ENCODE data around the gene MAP1LC3C. TPM values are rescaled to one million over a fixed set of nuclear protein-coding genes. Genes with fewer than 3 reads are reported as not detected.

The MAP1LC3C gene
- total and polyA plus RNA-seq, 12 donors: 0.26 to 0.61 (median 0.32) TPM; not detected in 6

DNA sequence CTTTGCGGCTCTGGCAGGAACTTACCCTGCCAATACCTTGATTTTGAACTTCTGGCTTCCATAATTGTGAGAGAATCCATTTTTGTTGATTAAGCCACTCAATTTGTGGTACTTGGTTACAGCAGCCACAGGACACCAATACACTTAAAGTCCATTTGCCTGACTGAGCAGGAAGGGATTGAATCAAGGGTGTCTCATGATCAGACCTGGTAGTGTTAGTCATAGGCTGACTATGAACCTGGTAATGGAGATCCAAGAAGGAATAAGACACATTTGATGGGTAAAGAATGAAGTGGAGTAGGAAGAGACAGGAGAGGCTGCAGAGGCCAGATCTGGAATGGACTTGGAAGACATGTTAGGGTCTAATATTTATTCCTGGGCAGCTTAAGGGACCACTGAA lies 31.2 kb upstream of the MAP1LC3C start:
- 100% methylated on average over 1 of the region's 1 CpG for WGBS, 2 donors
- Histone ChIP-seq H3K27ac (no peak overlapping the region), H3K4me3 (no peak overlapping the region), H3K27me3 (peaks cover 0 to 7% (median 0%) of the 10 kb centered on the region in 7 donors), H3K4me1 (no peaks in the 10 kb centered on the region), H3K9me3 (no peaks in the 10 kb centered on the region), H3K36me3 (no peaks in the 10 kb centered on the region)
- no peak for DNase-seq
- intact Hi-C loops (cut with DNase I): no loop called here
- TF ChIP-seq, protein P1, sequence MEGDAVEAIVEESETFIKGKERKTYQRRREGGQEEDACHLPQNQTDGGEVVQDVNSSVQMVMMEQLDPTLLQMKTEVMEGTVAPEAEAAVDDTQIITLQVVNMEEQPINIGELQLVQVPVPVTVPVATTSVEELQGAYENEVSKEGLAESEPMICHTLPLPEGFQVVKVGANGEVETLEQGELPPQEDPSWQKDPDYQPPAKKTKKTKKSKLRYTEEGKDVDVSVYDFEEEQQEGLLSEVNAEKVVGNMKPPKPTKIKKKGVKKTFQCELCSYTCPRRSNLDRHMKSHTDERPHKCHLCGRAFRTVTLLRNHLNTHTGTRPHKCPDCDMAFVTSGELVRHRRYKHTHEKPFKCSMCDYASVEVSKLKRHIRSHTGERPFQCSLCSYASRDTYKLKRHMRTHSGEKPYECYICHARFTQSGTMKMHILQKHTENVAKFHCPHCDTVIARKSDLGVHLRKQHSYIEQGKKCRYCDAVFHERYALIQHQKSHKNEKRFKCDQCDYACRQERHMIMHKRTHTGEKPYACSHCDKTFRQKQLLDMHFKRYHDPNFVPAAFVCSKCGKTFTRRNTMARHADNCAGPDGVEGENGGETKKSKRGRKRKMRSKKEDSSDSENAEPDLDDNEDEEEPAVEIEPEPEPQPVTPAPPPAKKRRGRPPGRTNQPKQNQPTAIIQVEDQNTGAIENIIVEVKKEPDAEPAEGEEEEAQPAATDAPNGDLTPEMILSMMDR (IDR thresholded peaks at IDR 0.05): no peak
- ATAC-seq: no peak

DNA sequence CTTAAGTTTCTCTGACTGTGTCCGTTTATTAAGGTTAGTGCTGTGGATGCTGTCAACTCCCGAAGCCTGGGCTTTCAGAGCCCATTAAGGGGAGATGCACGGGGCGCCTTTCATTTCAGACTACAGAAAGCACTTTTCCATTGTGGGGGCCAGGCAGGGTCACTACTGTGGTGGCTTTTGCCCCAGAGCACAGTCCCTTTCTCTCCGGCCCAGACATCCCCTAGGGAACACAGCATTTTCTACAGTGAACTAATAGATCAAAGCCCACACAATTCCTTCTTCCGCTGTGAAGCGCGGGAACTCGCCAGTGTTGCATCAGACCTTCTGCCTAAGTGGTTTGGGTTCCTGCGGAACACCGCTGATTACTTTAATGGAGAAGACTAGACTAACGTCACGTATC lies 26.8 kb upstream of the MAP1LC3C start:
- ATAC-seq: no peak
- TF ChIP-seq, protein P1 (IDR thresholded peaks at IDR 0.05): no peak

DNA sequence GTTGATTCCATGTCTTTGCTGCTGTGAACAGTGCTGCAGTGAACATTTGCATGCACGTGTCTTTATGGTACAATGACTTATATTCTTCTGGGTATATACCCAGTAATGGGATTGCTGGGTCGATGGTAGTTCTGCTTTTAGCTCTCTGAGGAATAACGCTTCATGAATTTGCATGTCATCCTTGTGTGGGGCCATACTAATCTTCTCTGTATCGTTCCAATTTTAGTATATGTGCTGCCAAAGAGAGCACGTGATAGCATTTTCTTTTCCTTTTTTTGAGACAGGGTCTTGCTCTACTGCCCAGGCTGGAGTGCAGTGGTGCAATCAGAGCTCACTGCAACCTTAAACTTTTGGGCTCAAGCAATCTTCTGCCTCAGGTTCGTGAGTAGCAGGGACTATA lies 24.9 kb upstream of the MAP1LC3C start:
- intact Hi-C loops (cut with DNase I): loop anchor here in 1 of 10 donors (5.0 kb wide), 1 partner anchor 438 kb away; no protein-coding TSS in a partner anchor
- H3K36me3 ChIP-seq: no peaks in the 10 kb centered on the region
- WGBS, 2 donors: 70 to 75% methylated on average over 6 of the region's 6 CpGs
- ATAC-seq (no peak), DNase-seq (no peak)
- TF ChIP-seq, protein P1 (IDR thresholded peaks at IDR 0.05): no peak
- peaks cover 0 to 9% (median 0%) of the 10 kb centered on the region in 7 donors for H3K27me3 ChIP-seq
- H3K9me3 ChIP-seq: peaks cover 0 to 19% (median 0%) of the 10 kb centered on the region in 11 donors
- no peak overlapping the region for H3K27ac ChIP-seq
- H3K4me3 ChIP-seq: no peak overlapping the region
- H3K4me1 ChIP-seq: no peaks in the 10 kb centered on the region

More for the DNA sequence above, 26.8 kb upstream of the MAP1LC3C start:
- Histone ChIP-seq H3K27me3 (peaks cover 0 to 9% (median 0%) of the 10 kb centered on the region in 7 donors), H3K36me3 (no peaks in the 10 kb centered on the region), H3K4me3 (no peak overlapping the region), H3K9me3 (peaks cover 0 to 19% (median 0%) of the 10 kb centered on the region in 11 donors), H3K27ac (no peak overlapping the region), H3K4me1 (no peaks in the 10 kb centered on the region)
- DNase-seq: no peak
- intact Hi-C loops (cut with DNase I): no loop called here
- 71 to 76% methylated on average over 13 of the region's 13 CpGs for WGBS, 2 donors

DNA sequence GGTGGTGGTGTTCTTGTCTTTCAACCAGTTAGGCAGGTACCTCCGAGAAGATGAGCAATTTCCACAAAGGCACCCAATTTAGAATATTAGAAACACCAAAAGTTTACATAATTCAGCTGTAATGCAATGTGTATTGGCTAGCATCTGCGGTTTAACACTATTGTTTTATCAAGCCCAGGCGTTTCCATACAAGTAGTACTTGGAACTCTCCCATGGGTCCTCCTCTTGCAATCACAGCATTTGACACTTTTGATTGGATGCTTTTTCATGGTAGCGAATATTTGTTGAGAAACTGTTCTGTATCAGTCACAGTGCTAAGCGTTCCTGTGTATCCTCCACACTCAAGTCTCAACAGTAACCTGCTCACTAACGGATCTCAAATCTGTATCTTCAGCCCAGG lies 20.1 kb upstream of the MAP1LC3C start:
- intact Hi-C loops (cut with DNase I): loop anchor here in 4 of 10 donors (5.0 to 10.0 kb wide), 3 partner anchors 122 to 404 kb away; no protein-coding TSS in a partner anchor
- Histone ChIP-seq H3K4me1 (no peaks in the 10 kb centered on the region), H3K9me3 (peaks cover 0 to 19% (median 0%) of the 10 kb centered on the region in 11 donors), H3K27me3 (no peaks in the 10 kb centered on the region), H3K27ac (no peak overlapping the region), H3K36me3 (no peaks in the 10 kb centered on the region), H3K4me3 (no peak overlapping the region)
- 52 to 55% methylated on average over 6 of the region's 6 CpGs for WGBS, 2 donors
- no peak for ATAC-seq
- DNase-seq: no peak
- TF ChIP-seq, protein P1 (IDR thresholded peaks at IDR 0.05): no peak
